HEK293 (cell line): ENCODE results near the gene TMEM45A.

Experiments used
- CTCF ChIA-PET: fragments of 350-600 bp; formaldehyde crosslinking; extraction: SDS; loops from one replicate; lab custom pipeline; 2021; ENCODE audit warnings: antibody characterized with exemption; lab: Yijun Ruan, JAX
- POLR2A ChIA-PET: fragments of 300-600 bp; formaldehyde crosslinking; extraction: SDS; loops from one replicate; lab custom pipeline; 2020; ENCODE audit warnings: antibody characterized with exemption, inconsistent platforms; lab: Yijun Ruan, JAX
- H3K27ac ChIP-seq: fragments of 200-500 bp; sonication (Bioruptor generic); 2 replicates; pipeline ENCODE4 v1.5.1; 2014; ENCODE audit warnings: low read depth, low read length, control low read depth, inconsistent platforms; ENCODE audit errors: extremely low read depth
- H3K36me3 ChIP-seq, 2 experiments: fragments of 200-500 bp in 1 of 2; sonication (Bioruptor generic) in 1 of 2; 1 replicate in 1 of 2; 2 replicates in 1 of 2; pipeline ENCODE4 v1.5.1; 2014 to 2017; ENCODE audit warnings: inconsistent platforms in 2 of 2, low read length in 2 of 2; ENCODE audit not compliant: control insufficient read depth in 2 of 2, insufficient read depth in 1 of 2
- H3K4me1 ChIP-seq: fragments of 200-500 bp; sonication (Bioruptor generic); 2 replicates; pipeline ENCODE4 v1.5.1; 2014; ENCODE audit warnings: mild to moderate bottlenecking, low read length, inconsistent platforms; ENCODE audit not compliant: control insufficient read depth, insufficient read depth
- H3K4me3 ChIP-seq: 2 replicates; pipeline ENCODE4 v1.5.1; 2011; ENCODE audit warnings: low read depth, mild to moderate bottlenecking, control low read depth, low read length, moderate library complexity
- H3K9me3 ChIP-seq: fragments of 200-500 bp; sonication (Bioruptor generic); 2 replicates; pipeline ENCODE4 v1.5.1; 2014; ENCODE audit warnings: low read depth, low read length, inconsistent platforms; ENCODE audit not compliant: control insufficient read depth, insufficient read depth
- SETDB1 ChIP-seq: IDR thresholded peaks from one replicate; pipeline ENCODE4 v1.6.1; 2017; ENCODE audit warnings: mild to moderate bottlenecking, low read length, moderate library complexity, mixed read lengths; ENCODE audit not compliant: insufficient read length
- ZNF146 ChIP-seq: fragments of 450-650 bp; formaldehyde crosslinking; IDR thresholded peaks from 2 replicates; pipeline ENCODE4 v1.5.1; 2016; ENCODE audit warnings: missing biosample characterization, missing genetic modification characterization
- ZNF157 ChIP-seq: fragments of 450-650 bp; formaldehyde crosslinking; IDR thresholded peaks from 2 replicates; pipeline ENCODE4 v1.5.1; 2016; ENCODE audit warnings: missing biosample characterization, missing genetic modification characterization
- ZNF169 ChIP-seq: fragments of 450-650 bp; formaldehyde crosslinking; IDR thresholded peaks from 2 replicates; pipeline ENCODE4 v1.5.1; 2016; ENCODE audit warnings: missing biosample characterization, missing genetic modification characterization
- ZNF510 ChIP-seq: fragments of 450-650 bp; formaldehyde crosslinking; IDR thresholded peaks from 2 replicates; pipeline ENCODE4 v1.5.1; 2018; ENCODE audit warnings: mild to moderate bottlenecking, missing genetic modification characterization, missing biosample characterization; ENCODE audit not compliant: insufficient replicate concordance
- ZNF623 ChIP-seq: fragments of 450-650 bp; formaldehyde crosslinking; IDR thresholded peaks from 2 replicates; pipeline ENCODE4 v1.5.1; 2016; ENCODE audit warnings: missing biosample characterization, missing genetic modification characterization
- ZNF785 ChIP-seq: fragments of 450-650 bp; formaldehyde crosslinking; IDR thresholded peaks from 2 replicates; pipeline ENCODE4 v1.5.1; 2016; ENCODE audit warnings: missing biosample characterization, missing genetic modification characterization
- ZSCAN23 ChIP-seq: fragments of 450-650 bp; formaldehyde crosslinking; IDR thresholded peaks from 2 replicates; pipeline ENCODE4 v1.5.1; 2016; ENCODE audit warnings: missing biosample characterization, missing genetic modification characterization
- TF ChIP-seq, protein P1 (sequence below): fragments of 450-650 bp; formaldehyde crosslinking; IDR thresholded peaks from 2 replicates; pipeline ENCODE4; 2016; ENCODE audit warnings: missing biosample characterization, missing genetic modification characterization
- TF ChIP-seq, protein P2 (sequence below): fragments of 450-650 bp; formaldehyde crosslinking; IDR thresholded peaks from 2 replicates; pipeline ENCODE4 v1.5.1; 2017; ENCODE audit warnings: missing biosample characterization, missing genetic modification characterization
- TF ChIP-seq, protein P3 (sequence below): fragments of 450-650 bp; formaldehyde crosslinking; IDR thresholded peaks from 2 replicates; pipeline ENCODE4 v1.5.1; 2016; ENCODE audit warnings: missing biosample characterization, missing genetic modification characterization
- TF ChIP-seq, protein P4 (sequence below): fragments of 450-650 bp; formaldehyde crosslinking; IDR thresholded peaks from 2 replicates; pipeline ENCODE4 v1.5.1; 2017; ENCODE audit warnings: missing biosample characterization, missing genetic modification characterization
- TF ChIP-seq, protein P5 (sequence below): fragments of 450-650 bp; formaldehyde crosslinking; IDR thresholded peaks from 2 replicates; pipeline ENCODE4 v1.5.1; 2016; ENCODE audit warnings: missing biosample characterization, missing genetic modification characterization
- TF ChIP-seq, protein P6 (sequence below): fragments of 450-650 bp; formaldehyde crosslinking; IDR thresholded peaks from 2 replicates; pipeline ENCODE4 v1.5.1; 2016; ENCODE audit warnings: missing biosample characterization, missing genetic modification characterization

The TMEM45A gene

DNA sequence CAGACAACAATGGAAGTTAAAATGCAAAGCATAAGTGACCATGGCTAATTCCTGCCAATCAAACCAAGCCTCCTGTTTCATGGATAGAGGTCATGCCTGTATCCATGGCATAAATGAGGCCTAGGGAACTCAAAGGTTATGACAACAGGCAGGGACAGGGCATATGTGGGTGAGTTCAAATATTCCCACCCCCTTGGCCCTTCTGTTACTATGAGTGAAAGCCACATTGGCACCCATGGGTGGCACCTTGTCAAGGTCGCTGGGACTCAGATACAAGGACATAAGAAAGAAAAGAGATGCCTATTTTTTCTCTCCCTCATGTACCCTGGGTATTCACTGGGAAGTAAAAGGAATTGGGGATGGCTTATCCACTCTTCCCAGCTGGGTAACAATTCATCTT is 25.3 kb upstream of the TMEM45A start:
- H3K27ac ChIP-seq = no peak overlapping the region
- H3K4me3 ChIP-seq = no peak overlapping the region
- POLR2A ChIA-PET = no interaction called here
- H3K4me1 ChIP-seq = no peaks in the 10 kb centered on the region
- TF ChIP-seq ZNF785 (tag by site-specific recombination) (no peak), ZNF146 (tag by site-specific recombination) (no peak), ZNF510 (tag by site-specific recombination) (no peak), ZNF623 (tag by site-specific recombination) (no peak), ZNF169 (tag by site-specific recombination) (no peak), ZNF157 (no peak)
- TF ChIP-seq, protein P1, sequence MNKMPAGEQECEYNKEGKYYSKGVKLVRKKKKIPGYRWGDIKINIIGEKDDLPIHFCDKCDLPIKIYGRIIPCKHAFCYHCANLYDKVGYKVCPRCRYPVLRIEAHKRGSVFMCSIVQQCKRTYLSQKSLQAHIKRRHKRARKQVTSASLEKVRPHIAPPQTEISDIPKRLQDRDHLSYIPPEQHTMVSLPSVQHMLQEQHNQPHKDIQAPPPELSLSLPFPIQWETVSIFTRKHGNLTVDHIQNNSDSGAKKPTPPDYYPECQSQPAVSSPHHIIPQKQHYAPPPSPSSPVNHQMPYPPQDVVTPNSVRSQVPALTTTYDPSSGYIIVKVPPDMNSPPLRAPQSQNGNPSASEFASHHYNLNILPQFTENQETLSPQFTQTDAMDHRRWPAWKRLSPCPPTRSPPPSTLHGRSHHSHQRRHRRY (tag by site-specific recombination) = no peak
- TF ChIP-seq, protein P2, sequence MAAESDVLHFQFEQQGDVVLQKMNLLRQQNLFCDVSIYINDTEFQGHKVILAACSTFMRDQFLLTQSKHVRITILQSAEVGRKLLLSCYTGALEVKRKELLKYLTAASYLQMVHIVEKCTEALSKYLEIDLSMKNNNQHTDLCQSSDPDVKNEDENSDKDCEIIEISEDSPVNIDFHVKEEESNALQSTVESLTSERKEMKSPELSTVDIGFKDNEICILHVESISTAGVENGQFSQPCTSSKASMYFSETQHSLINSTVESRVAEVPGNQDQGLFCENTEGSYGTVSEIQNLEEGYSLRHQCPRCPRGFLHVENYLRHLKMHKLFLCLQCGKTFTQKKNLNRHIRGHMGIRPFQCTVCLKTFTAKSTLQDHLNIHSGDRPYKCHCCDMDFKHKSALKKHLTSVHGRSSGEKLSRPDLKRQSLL (tag by site-specific recombination) = no peak
- TF ChIP-seq, protein P3, sequence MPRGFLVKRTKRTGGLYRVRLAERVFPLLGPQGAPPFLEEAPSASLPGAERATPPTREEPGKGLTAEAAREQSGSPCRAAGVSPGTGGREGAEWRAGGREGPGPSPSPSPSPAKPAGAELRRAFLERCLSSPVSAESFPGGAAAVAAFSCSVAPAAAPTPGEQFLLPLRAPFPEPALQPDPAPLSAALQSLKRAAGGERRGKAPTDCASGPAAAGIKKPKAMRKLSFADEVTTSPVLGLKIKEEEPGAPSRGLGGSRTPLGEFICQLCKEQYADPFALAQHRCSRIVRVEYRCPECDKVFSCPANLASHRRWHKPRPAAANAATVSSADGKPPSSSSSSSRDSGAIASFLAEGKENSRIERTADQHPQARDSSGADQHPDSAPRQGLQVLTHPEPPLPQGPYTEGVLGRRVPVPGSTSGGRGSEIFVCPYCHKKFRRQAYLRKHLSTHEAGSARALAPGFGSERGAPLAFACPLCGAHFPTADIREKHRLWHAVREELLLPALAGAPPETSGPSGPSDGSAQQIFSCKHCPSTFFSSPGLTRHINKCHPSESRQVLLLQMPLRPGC (tag by site-specific recombination) = no peak
- TF ChIP-seq, protein P4, sequence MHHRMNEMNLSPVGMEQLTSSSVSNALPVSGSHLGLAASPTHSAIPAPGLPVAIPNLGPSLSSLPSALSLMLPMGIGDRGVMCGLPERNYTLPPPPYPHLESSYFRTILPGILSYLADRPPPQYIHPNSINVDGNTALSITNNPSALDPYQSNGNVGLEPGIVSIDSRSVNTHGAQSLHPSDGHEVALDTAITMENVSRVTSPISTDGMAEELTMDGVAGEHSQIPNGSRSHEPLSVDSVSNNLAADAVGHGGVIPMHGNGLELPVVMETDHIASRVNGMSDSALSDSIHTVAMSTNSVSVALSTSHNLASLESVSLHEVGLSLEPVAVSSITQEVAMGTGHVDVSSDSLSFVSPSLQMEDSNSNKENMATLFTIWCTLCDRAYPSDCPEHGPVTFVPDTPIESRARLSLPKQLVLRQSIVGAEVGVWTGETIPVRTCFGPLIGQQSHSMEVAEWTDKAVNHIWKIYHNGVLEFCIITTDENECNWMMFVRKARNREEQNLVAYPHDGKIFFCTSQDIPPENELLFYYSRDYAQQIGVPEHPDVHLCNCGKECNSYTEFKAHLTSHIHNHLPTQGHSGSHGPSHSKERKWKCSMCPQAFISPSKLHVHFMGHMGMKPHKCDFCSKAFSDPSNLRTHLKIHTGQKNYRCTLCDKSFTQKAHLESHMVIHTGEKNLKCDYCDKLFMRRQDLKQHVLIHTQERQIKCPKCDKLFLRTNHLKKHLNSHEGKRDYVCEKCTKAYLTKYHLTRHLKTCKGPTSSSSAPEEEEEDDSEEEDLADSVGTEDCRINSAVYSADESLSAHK (tag by site-specific recombination) = no peak
- TF ChIP-seq, protein P5, sequence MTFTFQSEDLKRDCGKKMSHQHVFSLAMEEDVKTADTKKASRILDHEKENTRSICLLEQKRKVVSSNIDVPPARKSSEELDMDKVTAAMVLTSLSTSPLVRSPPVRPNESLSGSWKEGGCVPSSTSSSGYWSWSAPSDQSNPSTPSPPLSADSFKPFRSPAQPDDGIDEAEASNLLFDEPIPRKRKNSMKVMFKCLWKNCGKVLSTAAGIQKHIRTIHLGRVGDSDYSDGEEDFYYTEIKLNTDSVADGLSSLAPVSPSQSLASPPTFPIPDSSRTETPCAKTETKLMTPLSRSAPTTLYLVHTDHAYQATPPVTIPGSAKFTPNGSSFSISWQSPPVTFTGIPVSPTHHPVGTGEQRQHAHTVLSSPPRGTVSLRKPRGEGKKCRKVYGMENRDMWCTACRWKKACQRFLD (tag by site-specific recombination) = no peak
- H3K36me3 ChIP-seq = no peaks in the 10 kb centered on the region
- CTCF ChIA-PET = no interaction called here
- no peaks in the 10 kb centered on the region for H3K9me3 ChIP-seq

DNA sequence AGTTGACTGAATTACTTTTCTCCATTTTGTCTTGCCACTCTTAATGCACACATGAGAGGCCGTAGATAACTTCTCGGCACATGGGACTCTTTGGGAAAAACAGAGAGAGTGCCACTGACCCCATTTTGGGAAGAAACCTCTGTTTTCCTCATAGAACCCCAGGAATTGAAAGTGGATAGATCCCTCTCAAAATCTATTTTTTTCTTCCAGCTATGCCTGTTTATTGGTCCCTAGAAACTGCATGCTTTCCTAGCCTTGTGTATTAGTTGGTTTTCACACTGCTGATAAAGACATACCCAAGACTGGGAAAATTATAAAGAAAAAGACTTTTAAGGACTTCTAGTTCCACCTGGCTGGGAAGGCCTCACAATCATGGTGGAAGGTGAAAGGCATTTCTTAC is 23.7 kb upstream of the TMEM45A start:
- H3K4me3 ChIP-seq = no peak overlapping the region
- no peaks in the 10 kb centered on the region for H3K36me3 ChIP-seq
- TF ChIP-seq ZNF623 (tag by site-specific recombination) = no peak
- peak; percentile 86 for TF ChIP-seq SETDB1
- TF ChIP-seq, all 188 proteins: peak for 1
- H3K27ac ChIP-seq = no peak overlapping the region
- H3K4me1 ChIP-seq = no peaks in the 10 kb centered on the region
- POLR2A ChIA-PET = no interaction called here
- H3K9me3 ChIP-seq = no peaks in the 10 kb centered on the region
- CTCF ChIA-PET = no interaction called here

DNA sequence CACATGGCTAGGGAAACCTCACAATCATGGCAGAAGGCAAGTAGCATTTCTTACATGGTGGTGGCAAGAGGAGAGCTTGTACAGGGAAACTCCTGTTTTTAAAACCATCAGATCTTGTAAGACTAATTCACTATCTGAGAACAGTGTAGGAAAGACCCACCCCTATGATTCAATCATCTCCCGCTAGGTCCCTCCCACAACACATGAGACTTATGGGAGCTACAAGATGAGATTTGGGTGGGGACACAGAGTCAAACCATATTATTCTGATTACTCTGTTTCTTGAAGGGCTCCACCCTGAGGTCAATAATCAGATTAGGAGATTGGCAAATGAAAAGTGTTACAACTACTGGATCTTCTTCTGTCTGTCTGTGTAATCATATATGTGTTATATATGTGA is 21.5 kb upstream of the TMEM45A start:
- POLR2A ChIA-PET = no interaction called here
- TF ChIP-seq, protein P6, sequence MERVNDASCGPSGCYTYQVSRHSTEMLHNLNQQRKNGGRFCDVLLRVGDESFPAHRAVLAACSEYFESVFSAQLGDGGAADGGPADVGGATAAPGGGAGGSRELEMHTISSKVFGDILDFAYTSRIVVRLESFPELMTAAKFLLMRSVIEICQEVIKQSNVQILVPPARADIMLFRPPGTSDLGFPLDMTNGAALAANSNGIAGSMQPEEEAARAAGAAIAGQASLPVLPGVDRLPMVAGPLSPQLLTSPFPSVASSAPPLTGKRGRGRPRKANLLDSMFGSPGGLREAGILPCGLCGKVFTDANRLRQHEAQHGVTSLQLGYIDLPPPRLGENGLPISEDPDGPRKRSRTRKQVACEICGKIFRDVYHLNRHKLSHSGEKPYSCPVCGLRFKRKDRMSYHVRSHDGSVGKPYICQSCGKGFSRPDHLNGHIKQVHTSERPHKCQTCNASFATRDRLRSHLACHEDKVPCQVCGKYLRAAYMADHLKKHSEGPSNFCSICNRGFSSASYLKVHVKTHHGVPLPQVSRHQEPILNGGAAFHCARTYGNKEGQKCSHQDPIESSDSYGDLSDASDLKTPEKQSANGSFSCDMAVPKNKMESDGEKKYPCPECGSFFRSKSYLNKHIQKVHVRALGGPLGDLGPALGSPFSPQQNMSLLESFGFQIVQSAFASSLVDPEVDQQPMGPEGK (tag by site-specific recombination) = no peak
- TF ChIP-seq ZSCAN23 (tag by site-specific recombination) = no peak
- CTCF ChIA-PET = interaction anchor here (1.4 kb wide), 1 partner anchor 119 kb away, joined by 4 read pairs; no protein-coding TSS in a partner anchor
- Histone ChIP-seq H3K9me3 (no peaks in the 10 kb centered on the region), H3K4me1 (no peaks in the 10 kb centered on the region), H3K4me3 (no peak overlapping the region), H3K27ac (no peak overlapping the region), H3K36me3 (no peaks in the 10 kb centered on the region)
